HG03039 (cell line): ENCODE data around the gene MMP24.
A peak's percentile ranks its signal among the peaks of the same experiment; 100 is the strongest.

Experiments
- ATAC-seq: cut with Tn5 transposase; IDR thresholded peaks from one replicate; pipeline ENCODE4 v1.9.1; 2021; ENCODE audit warnings: mild to moderate bottlenecking, moderate library complexity; ENCODE audit not compliant: unreplicated experiment

The MMP24 gene

DNA sequence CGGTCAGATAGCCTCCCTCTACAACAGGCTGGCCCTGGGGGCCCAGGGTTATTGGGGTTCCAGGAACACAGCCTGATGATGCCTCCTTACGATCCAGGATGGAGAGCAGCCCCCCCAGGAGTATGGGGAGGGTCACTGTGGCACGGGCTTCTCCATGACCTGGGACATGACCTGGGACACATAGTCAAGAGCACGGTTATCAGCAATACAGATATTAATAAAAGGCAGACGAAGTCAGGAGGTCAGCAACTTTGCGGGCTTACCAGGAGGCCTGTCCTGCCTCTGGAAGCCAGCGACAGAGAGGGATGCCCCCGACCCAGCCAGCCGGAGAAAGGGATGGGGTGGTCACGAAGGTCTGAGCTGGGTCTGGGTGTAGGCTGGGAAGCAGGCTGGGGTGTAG is 50.6 kb downstream of the MMP24 start:
- ATAC-seq = peak; percentile 11

DNA sequence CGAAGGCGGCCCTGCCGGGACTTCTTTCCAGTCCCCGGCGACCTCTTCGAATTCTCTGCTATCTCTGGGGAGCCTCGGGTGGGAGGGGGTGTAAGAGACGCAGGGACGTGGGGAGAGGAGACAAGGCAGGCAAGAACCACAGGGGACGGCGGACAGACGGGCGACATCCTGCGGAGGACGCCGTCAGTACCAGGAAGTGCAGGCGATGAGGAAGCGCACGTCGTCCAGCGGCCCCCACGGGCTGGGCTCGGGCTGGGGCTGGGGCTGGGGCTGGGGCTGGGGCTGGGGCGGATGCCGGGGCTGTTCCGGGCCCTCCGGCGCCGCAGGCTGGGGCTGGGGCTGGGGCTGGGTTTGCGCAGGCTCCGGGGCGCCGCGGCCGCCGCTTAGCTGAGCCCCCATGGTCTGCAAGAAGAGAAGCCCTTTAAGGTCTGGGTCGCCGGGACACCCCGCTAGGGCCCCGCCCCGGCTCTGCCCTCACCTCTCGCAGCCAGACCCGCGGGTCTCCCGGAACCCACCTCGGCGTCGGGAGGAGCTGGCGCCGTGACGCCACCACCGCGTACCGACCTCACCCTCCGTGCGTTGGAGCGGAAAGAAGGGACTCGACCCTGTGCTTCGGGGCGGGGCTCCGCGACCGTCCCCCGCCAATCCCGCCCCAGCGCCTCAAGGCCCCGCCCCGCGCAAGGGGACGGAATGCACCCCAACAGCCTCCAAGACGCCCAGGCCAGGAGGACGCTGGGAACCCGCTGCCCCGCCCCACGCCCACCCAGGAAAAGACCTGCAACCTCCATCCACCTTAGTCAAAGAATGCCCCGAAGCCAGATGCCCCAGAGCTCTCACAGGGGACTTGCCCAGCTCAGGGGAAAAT is 51.3 kb downstream of the MMP24 start, which contains the start of gene MMP24OS:
Gene MMP24OS, minus strand, starts transcription at position 592 of the 865 bp plus-strand sequence. Its CDS starts 193 bp downstream, at position 399.
- peak; percentile 76 for ATAC-seq

GRCh38 chr20:35279040-35279439 is 52.5 kb downstream of the MMP24 start:
- ATAC-seq = no peak

- no peak for ATAC-seq
Observed at GRCh38 chr20:35279533-35280174, 53.2 kb downstream of the MMP24 start.

DNA sequence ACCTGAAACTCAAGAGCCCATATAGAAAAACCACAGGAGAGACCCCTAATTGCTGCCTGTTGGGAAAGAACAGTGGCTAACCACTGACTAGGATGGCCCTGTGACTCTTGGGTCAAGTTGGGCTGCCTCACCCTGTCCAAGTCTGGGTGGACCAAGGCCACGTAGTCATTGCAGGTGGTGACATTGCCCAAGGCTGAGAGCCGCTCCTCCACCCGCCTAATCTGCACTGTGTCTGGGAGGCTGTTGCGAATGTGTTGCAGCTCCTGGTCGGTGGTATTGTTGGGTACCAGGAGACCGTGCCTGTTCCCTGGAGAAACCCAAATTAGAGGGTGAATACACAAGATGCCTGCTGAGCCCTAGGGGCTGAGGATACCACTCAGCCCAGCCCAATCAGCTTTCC is 54.0 kb downstream of the MMP24 start:
- ATAC-seq = no peak

DNA sequence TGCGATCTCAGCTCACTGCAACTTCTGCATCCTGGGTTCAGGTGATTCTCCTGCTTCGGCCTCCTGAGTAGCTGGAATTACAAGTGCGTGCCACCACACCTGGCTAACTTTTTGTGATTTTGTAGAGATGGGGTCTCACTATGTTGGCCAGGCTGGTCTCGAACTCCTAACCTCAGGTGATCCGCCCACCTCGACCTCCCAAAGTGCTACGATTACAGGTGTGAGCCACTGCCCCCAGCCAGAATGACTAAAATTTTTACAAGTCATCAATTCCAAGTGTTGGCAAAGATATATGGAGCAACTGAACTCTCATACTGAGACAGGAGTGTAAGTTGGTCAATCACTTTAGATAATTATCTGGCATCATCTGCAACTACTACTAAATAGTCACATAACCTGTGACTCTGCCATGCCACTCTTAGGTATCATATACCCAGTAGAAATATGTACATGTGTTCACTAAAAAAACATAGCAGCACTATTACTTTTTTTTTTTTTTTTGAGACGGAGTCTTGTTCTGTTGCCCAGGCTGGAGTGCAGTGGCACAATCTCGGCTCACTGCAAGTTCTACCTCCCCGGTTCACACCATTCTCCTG is 55.1 kb downstream of the MMP24 start:
- ATAC-seq = no peak

GRCh38 chr20:35283441-35284266 is 57.2 kb downstream of the MMP24 start:
- ATAC-seq = peak; percentile 13

DNA sequence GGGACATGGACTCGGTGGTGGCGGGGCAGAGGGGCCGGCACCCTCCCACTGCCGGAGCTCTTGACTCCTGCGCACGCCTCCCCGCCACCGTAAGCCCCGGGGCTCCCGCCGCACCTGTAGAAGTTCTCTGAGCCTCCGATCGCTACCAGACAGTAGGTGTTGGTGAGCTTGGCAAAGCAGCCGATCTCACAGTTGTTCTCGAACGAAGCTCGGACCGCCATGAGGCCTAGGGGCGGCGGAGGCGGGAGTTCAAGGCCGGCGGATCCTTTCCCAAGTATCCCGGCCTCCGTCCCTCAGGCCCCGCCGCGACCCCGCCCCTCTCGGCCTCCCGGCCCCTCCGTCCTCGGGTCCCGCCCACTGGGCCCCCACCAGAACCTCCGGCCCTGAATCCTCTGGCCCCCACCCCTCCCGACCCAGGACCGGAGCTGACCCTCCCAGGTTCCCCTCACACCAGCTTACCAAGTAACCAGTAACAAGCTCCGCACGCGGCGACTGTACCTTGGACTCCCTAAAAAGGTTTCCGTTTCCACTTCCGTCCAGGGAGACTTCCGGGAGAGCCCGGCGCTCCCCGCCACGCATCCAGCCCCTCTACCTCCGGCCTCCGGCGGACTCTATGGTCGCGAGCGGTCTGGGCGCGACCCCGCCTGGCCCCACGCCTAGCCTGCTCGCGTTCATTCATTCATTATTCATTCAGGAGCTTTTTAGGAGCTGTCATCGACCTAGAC is 57.9 kb downstream of the MMP24 start, which contains the start of gene EIF6:
Gene EIF6, minus strand, starts transcription at position 506 of the 725 bp plus-strand sequence. Its CDS starts 285 bp downstream, at position 221.
- ATAC-seq = peak; percentile 60

- no peak for ATAC-seq
Observed at GRCh38 chr20:35284992-35285805, 58.7 kb downstream of the MMP24 start.

- no peak for ATAC-seq
Observed at GRCh38 chr20:35285806-35286076, 59.3 kb downstream of the MMP24 start.

GRCh38 chr20:35286077-35286898 is 59.8 kb downstream of the MMP24 start:
- ATAC-seq = no peak

- no peak for ATAC-seq
Observed at GRCh38 chr20:35286899-35287508, 60.5 kb downstream of the MMP24 start.

DNA sequence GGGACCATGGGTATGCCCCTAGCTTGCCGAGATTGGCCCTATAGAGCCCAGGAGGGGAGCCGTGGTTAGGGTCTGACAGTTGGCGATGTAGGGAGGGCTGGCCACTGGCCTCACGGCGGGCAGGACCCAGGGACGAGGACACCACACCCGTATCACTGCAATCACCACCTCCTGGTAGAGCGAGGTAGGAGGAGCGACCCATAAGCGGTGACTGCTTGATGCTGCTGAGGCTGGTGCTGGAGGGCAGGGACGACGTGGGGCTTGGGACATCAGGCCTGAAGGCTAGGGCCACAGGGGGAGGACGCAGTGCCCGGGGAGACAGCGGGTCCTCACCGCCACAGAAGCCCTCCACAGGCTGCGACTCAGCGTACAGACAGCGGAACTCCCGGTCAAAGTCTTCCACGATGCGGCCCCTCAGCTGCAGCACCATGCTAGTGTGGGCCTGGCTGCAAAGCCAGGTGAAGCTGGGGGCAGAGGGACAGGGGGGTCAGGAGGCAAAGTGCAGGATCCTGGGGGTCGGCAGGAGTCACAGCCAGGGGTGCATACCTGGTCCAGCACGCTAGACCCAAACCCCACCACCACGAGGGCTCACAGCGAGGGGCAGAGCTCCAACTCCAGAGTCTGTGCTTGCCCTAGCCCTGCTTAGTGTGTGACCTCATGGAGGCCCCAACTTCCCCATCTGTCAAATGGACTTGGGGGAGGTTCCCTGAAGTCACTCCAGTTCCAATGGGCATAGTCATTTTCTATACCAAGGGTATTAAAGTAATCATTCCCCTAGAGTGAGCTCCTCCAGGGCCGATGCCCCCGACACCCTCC is 61.2 kb downstream of the MMP24 start:
- no peak for ATAC-seq

- ATAC-seq = no peak
Observed at GRCh38 chr20:35288325-35289060, 62.0 kb downstream of the MMP24 start.

DNA sequence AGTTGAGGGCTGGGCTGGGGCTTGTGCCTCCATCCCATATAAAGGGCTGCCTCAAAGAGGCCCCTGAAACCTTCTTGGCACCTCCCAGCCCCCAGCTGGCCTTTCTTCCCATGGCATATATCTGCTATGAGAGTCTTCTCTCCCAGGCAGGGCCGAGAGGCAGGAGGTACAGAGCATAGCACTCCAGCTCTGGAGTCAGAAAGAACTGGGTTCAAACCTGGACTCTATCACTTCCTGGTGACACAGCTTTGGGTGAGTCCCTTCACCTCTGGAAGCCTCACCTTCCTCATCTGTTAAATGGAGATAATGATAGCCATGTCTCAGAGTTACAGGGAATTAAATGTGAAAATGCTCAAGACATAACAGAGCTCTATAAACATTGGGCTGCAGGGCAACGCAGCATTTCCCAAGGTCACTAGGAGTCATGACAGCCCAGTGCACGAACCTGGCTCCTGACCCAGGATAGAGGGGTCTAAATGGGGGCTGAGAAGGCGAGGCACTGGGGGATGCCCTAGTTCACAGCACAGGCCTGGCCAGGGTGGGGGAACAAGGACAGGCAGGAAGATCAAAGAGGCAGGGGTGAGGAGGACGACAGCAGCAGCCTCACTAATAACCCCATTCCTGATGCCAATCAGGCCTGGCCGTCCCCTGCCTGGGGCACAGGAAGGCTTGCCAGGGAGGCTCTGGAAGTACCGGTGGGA is 63.8 kb downstream of the MMP24 start:
- ATAC-seq = no peak

DNA sequence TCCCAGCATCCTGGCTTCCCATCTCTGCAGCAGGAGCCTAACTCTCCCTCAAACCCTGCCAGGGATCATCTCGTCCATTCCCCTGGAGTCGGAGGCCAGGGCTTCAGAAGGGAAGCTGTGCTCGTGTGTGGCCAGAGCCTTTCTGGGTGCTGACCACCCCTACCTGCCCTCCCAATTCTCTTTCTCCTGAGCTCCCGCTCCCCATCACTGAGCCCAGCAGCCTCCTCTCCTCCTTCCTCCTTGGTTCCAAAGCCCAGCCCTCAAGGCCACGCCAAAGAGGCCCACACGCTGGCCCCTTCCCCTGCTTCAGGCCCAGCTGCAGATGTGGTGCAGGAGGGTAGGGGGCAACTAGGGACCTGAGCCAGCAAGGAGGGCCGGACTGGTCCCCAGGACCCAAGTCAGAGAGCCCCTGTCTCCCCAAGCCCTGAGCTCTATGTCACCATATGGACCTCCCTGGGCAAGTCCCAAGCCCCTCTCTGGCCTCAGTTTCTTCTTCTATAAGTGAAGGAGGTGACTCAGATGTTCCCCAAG is 64.5 kb downstream of the MMP24 start:
- ATAC-seq = no peak
